ENCODE data around the gene SEC22A.

Gene SEC22A

DNA sequence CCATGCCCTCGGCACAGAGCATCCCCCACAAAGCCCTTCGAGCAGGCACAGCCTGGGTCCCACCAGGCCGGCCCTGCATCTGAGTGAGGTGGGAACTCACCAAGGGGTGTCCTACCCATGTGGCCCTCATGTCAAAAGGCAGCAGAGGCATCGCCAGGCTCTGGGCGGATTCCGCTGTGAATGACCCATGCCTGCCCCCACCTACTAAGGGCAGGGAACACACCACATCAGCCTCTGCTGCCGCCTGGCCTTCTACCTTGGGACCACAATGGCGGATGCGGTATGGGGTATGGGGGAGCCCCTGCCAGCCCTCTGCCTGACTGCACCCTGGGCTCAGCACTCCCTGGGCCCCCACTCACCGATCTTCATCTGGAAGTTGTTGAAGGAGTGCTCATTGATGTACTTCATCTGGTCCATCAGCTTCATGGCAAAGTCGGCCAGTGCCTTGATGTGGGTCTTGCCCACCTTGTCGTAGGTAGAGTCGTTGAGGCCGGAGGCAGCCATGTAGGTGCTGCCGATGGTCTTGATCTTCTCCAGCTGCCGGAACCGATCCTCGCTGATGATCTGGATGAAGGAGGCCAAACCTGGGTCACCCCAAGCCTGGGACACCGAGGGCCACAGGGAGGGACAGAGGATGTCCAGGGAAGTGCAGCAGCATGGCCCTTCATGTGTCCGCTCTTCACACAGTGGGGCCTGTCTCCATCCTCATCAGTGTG lies 87.8 kb downstream of the SEC22A start:
- no peak for DNase-seq

DNA sequence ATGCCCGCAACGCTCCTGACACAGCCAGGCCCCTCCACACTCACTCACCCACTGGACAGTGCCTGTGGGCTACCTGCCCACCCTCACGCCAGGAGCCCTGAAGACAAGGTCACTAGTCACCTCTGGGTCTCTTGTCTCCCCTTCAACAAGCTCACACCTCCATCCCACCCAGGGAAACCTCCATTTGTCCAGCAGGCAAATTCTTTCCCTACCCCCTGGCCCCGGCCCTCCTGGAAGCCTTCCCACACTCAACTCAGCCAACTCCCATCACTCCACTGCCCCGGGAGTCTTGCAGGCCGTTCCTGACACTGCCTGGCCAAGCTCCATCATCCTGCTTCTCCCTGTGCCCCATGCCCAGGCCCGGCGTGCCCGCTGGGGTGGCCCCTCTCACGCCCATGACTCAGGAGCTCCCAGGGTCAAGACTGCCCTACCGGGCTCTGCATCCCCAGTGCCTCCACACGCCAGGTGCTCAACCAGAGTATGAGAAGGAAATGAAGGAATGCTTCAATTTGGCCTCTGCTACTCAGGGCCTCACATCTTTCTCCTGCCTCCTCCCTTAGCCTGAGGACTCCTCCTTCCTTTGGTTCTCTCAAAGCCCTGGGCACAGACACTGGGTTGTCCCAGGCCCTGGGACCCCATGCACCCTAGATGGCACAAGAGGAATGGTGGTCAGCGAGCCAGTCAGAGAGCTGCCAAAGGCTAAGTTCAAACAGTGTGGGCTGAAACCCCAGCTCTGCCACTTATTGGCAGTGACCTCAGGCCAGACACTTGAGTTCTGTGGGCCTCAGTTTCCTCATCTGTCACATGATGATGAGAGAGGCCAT lies 88.6 kb downstream of the SEC22A start:
- DNase-seq: no peak

DNA sequence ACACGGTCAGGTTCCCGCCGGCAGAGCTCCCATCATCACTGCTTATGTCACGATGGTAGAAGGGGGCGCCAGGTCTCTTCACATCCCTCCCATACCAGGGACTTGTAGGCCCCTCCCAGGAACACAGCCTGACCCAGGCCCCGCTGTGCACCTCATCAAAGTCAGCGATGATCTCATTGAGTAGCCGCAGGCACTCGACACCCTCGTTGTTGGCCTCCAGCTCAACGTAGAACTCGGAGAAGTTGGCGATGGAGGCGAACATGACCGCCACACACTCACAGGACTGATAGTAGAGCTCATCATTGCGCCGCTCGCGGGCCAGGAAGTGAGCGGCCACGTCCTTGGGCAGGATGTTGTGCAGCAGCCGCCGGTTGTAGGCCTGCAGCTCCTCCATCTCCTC lies 89.2 kb downstream of the SEC22A start:
- no peak for DNase-seq

DNA sequence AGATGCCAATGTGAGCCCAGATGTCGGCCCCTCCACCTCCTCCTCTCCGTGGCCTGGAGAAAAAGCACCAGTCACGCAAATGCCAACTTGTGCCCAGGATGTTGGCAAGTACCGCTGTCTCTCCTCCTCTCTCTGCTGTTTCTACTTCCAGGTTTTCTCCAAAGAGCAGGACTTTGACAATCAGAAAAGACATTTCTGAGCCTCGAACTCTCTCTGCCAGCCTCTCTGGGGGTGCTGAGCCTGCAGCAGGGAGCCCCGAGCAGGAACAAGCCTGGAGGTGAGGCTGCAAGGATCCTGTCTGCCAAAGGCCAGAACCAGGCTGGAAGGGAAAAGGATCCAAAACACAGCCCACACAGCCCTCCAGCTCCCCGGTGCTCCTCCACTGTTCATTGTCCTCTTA lies 89.7 kb downstream of the SEC22A start:
- no peak for DNase-seq

DNA sequence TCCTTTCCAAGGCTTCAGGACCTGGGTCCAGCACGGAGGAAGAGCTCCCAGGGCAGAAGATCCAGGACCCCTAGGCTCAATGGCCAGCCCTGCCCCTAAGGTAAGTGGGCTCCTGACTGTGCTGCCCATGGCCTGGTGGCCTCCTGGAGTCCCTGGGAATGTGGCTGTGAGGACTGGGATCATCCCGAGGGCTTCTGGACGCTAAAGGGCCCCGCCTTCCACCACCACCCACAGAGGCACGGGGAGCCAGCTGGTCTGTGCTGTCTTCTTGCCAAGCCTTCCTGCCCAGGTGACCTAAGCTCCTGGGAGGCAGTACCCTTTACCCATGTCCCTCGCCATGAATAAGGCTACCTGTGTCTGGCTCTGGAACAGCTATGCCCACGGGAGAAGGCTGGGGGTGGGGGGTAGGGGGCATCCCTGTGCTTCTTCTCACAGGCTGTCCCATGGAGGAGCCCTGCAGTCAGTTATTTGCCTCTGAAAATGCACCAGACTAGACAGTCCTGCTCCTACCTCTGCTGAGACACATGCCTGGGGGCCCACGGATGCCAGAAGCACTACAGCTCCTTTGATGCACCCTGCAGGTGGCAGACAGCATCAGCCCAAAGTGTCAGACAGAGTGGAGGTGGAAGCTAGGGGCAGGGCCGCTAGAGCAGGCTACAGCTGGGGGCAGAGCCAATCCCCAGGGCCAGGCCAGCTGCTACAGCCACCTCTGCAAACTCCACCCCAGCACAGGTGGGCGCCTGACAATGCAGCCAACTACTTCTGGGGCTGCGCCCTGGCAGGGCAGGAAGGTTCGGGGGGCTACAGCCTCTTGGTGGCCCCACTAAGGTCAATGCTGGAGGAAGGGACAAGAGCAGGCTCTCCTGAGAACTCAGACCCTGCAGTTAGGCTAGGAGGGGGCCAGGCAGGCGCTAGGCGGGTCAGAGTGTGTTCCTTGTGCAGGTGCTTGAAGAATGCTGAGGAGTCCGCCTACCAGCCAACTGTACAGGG lies 90.9 kb downstream of the SEC22A start:
- DNase-seq: no peak

DNA sequence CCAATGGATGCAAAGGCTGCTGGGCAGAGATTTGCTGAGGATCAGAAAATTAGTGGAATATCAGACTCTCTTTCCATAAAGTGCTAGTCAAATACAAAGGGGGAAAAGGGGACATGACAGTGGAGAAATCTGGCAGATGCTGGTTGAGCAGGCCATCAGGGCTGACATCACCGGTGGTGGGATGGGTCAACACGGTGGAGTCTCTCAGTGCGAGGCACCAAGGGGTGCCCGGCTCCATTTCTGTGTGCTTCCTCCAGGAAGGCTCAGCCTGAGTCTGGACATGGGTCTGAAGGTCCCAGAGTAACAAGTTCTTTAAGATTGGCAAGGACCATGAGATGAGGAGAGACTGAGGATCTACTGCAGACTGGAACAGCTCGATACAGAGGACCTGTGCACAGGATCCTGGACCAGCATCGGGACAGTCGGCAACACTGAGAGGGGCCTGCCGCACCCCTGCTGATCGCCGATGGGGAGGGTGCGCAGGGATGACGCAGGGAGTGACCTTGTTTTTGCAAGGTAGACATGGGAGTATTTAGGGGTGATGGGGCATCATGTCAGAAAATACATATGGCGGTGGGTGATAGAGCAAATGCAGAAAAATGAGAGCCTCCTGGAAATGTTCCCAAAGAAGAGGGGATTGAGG lies 92.7 kb downstream of the SEC22A start:
- DNase-seq: no peak

DNA sequence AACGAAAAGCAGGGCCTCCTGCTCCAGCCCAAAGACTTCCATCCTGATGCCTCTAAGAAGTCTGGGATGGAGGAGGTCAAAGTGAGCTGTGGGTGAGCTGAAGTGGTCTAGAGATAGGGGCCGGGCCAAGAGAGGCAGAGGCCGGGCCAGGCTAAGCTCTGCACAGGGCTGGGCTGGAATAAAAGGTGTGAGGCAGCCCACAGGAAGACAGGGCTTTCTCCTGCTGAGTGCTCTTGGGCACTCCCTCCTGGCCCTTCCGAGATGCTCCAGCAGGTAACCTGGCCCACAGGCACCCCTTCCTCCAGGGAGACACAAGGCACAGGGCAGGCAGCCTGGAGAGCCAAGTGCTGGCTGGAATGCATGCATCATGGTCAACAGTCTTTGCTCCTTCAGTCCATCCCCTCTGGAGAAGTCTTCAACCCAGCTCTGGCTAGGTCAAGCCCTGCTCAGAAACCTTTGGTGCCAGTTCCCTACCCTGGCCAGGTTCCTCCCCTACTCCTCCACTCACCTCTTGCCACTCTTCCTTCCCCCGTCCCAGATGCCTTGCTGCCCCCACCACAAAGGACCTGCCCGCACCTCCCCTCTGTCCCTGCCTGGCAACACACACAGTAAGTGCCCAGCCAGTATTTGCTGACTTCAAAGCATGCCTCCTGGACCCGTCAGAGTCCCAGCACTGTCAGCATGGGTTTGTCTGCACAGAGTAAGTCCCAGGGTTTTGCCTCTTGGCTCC lies 93.6 kb downstream of the SEC22A start:
- no peak for DNase-seq

DNA sequence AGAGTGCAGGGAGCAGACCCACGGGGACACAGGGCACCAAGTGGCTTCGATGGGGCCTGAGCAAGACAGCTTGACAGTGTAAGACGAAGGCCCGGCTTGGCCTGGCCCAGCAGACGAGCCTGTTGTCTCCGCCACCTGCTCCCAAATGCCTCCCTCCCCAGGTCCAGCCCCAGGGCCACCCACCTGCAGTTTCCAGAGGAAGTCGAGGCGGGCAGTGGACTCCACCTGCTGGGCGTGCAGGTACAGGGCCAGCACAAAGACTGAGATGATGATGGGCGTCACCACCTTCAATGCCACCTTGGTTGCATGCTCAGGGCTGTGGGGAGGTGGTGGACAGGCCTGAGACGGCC lies 94.1 kb downstream of the SEC22A start:
- DNase-seq: no peak

DNA sequence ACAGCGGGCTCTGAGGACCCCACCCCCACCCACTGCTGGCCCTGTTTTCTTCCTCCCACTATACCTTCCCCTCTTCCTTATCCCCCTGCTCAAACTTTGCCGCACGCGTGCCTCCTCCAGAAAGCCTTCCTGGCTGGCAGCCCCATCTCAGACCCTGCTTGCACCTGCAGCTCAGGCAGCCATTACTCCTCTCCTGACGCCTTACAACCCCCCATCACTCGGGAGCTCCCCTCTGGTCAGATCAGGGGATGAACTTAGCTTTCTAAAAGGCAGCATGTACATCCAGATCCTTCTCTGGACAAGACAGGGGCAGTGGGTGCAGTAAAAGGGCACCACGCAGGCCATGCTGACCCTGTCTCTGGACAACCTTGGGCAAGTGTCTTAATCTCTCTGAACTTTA lies 94.5 kb downstream of the SEC22A start:
- DNase-seq: no peak

DNA sequence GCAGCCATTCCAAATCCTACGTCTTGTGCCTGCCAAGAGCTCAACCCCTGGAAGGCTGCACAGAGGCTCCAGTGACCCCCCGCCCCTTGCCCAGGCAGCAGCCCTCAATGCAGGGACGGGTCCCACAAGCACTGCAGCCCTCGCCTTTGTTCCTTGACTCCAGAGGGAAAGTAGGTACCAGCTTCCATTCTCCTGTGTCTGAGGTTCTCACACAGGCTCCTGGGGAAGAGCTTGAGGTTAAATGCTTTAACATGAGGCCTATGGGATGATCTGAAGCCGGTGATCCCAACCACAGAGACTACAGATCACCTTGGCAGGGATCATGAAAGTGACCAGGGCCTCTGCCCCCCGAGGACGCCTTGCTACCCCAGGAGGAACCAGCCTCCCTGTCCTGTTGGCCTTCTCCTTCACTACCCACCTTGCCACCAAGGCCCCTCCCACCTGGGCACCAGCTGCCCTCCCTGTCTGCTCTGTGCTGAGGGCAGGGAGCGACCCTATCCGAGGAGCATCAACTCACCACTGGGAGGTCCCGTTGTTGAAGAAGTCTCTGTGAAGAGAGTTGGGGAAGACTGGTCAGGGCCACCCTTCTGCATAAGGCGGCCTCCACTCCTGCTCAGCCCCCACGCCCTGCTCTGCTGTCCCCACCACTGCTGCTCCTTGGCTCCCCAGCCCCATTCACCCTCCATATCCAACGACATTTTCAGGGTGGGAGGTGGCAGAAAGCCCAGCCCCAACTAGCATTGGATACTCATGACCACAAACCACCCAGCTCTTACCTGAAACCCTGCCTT lies 95.3 kb downstream of the SEC22A start:
- DNase-seq: no peak

DNA sequence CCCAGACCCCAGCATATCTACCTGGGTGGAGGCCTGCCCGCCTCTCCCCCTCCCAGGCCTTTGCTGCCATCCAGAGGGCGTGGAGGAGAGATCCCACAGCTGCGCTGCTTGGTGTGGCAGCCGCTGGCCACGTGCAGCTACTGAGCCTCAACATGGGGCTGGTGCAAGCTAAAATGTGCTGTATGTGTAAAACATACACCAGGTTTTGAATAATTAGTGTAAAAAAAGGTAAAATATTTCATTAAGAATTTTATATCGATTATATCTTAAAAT lies 95.8 kb downstream of the SEC22A start:
- DNase-seq: no peak

DNA sequence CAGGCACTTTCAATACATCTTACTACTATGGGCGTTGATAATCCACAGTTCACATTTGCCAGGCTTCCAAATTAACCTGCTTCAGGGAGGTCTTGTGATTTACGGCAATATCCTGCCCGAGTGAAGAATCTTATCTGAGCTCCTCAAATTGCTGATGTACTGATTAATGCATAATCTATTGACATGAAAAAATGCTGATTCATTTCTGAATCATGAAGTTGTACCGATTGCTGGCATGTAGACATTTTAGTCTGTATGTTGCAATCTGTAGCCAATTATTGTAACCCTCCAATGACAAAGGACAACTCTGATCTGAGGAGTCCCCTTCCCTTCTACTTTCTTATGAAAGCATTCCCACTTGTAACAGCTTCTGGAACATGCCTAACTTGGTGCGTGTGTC lies 97.2 kb downstream of the SEC22A start:
- DNase-seq: no peak

DNA sequence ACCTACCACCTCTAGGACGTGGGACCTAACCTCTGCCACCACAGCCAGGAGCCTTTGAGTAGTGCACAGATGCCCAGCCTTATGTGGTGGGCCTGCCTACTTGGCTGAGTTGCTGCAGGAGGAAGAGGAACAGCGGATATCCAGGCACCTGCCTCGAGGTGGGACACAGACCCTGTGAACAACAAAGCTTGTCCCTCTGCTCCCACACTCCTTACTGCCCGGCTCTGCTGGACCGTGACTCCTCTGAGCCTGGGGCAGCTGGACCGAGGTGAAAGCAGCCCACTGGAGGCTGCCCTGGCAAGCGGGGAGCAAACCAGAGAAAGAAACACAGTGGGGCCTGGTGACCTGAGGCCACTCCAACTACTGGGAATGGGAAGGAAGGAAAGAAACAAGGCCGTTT lies 97.8 kb downstream of the SEC22A start:
- DNase-seq: no peak

DNA sequence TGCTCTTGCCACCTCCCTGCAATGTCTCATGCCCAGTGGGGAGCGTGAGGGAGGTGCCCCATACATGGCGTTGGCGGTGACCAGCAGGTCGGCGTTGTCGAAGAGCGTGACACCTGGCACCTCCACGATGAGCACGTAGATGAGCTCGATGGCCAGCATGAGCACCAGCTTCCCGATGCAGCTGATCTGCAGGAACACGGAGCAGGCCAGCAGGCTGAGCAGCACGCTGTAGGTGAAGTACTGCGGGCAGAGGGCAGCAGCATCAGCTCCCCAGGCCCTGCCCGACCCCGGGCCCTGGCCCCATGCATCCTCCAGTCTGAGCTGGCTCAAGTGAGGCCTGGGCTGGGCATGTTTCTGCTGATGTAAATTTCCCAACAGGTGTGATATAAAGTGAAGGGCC lies 98.3 kb downstream of the SEC22A start:
- DNase-seq: no peak

DNA sequence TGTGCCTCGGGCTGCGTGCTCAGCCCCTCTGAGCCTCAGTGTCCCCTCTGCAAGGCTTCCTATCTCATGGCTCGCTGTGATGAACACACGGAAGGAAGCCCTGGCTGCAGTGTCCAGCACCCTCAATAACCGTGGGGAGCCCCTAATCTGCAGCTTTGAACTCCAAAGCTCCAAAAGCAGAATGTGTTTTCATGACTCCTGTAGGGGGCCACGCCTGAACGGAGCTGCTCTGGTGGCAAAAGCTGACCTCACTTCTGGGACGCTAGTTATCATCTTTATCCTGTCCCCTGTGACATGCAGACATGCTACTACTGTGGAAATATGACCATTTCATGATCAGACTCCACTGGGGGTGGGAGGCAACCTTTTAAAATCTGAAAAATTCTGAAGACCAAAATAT lies 98.8 kb downstream of the SEC22A start:
- no peak for DNase-seq

DNA sequence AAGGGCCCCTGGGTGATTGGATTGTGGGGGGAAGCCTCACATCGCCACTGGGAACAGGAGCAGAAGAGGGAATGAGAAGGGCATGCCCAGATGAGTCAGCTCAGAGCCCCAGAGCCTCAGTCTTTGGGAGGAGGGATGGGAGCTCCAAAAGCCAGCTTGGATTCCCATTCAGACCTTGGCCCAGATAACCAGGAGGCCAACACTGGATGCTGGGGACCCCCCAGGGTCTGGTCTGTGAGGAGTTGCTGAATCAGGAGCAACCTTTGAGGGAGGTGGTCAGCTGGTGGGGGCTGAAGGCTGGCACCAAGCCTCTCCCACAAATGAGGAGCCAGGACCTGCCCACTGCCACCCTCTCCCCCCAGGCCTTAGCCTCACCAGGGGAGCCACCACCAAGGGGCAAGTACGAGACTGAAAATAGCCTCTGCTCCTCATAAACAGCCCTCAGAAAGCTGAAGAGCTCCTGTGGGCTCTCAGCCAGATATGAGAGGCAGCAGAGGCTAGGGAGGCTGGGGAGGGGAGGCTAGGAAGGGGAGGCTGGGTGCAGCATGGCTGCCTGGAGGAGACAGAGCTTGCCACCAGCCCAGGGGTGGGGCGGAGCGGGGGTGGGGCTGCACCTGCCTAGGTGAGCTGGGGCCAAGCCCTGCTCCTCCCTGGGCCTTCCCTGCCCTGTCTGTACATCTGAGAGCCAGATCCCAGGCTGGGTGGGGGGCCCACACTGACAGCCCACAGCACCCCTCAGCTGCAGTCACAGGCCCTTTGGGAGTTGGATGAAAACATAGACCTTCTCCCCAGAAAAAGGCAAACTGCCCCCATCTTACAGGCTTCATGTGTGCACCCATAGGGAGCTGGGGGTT lies 99.8 kb downstream of the SEC22A start:
- DNase-seq: no peak

DNA sequence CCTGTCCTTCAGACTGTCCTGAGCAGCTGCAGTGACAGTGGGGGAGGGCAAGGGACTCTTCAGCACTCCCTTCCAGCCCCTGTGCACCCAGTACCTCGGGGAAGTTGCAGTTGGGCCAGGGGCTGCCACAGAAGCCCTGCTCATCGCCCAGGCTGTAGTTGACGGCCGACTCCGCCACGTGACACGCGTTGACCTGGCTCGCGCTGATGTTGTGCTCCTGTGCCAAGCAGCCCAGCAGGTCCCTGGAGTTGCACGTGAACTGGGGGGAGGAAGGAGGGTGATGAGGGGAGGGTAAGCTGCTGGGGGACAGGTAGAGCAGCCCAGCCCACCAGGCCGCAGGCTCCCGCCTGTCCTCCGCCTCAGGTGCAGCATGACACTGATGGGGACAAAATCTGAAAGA lies 101.2 kb downstream of the SEC22A start:
- DNase-seq: no peak

DNA sequence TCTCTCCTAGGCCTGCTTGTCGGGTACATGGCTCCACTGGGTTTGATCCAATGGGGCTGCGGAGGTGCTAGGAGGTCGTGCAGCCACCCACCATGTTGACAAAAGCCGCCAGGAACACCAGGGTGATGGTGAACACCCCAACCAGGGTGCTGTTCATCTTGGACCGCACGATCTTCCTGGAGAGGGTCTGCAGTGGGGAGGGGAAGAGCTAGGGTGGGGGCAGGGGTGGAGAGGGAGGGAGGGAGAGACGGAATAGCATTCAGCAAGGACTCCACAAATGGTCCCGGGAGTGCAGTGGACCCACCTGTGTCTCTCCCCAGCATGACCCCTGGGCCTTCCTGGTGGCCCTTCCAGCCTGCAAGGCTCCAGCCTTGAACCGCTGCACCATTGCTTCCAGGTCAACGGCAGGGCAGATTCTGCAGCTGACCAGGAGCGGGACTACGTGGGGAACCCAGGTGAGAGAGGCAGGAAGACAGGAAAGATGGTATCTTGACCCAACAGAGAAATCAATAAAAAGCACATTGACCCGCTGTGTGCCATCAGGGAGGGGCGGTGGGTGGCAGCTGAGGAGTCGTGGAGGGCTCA lies 102.3 kb downstream of the SEC22A start:
- DNase-seq: no peak

DNA sequence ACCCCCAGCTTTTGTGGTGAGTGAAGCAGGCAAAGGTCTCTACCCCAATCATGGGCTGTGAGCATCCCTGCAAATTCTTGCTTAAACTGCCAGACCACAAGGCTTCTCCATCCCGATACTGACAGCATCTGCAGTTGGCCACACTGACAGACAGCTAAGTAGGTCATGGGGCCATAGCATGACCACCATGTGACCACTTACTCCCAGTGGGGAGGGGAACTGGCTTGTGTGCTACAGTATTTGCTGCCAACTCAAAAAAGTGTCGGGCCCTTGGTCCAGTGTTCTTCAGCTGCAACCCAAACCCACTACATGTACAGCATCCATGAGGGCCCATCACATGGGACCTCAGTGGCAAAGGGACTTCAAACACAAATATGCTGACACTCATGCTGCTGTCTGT lies 103.4 kb downstream of the SEC22A start:
- DNase-seq: no peak

DNA sequence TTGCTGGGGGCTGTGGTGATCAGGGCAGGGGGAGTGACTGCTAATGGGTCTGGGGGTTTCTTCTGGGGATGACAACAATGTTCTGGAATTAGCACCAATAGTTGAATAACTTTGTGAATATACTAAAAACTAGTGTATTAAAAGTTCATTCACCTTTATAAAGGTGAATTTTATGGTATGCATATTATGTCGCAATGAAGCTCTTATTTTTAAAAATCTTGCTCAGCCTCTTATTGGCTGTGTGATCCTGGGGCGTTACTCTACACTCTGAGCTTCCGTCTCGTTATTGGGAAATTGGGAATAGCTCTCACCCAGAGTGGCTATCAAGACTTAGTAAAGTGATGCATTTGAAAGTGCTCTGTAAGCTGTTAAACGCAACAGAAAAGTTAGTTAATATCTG lies 105.3 kb downstream of the SEC22A start:
- no peak for DNase-seq
